Measurements from ENCODE around the gene RABGAP1L. TPM values are rescaled to one million over a fixed set of nuclear protein-coding genes. Genes with fewer than 3 reads are reported as not detected.
"Not testable (repeated sequence)": the region's sequence is repeated elsewhere in the genome, so short reads cannot be mapped to it uniquely, and the experiment has no call there.

The RABGAP1L gene
- total RNA-seq, 4 donors from 2014 or later, result 38.8 to 54.7 (median 50.5) TPM

DNA sequence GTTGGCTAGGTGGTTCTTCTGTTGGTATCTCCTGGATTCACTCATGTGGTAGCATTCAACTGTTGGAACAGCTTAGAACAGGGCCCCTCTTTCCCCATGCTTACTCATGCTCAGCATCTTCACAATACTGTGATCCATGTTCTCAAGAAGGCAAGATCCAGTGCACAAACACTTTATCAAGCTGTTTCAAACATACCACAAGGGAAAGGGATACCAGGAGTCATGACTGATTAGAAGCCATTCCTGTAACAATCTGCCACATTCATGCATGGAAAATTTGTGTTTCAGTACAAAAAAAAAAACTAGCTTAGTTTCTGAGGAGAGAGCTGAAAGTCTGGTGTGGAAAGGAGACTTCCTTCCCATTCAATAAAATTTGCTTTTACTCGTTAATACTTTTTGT, 670.7 kb downstream of the RABGAP1L start:
- H3K4me3 ChIP-seq (ENCODE audit: low read depth, poor library complexity, severe bottlenecking), result no peak overlapping the region
- TF ChIP-seq, protein P1, sequence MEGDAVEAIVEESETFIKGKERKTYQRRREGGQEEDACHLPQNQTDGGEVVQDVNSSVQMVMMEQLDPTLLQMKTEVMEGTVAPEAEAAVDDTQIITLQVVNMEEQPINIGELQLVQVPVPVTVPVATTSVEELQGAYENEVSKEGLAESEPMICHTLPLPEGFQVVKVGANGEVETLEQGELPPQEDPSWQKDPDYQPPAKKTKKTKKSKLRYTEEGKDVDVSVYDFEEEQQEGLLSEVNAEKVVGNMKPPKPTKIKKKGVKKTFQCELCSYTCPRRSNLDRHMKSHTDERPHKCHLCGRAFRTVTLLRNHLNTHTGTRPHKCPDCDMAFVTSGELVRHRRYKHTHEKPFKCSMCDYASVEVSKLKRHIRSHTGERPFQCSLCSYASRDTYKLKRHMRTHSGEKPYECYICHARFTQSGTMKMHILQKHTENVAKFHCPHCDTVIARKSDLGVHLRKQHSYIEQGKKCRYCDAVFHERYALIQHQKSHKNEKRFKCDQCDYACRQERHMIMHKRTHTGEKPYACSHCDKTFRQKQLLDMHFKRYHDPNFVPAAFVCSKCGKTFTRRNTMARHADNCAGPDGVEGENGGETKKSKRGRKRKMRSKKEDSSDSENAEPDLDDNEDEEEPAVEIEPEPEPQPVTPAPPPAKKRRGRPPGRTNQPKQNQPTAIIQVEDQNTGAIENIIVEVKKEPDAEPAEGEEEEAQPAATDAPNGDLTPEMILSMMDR (IDR thresholded peaks at IDR 0.05), result no peak
- TF ChIP-seq POLR2A (IDR thresholded peaks at IDR 0.05), result no peak
- WGBS, 2 donors, result 94 to 98% methylated on average over 1 of the region's 1 CpG
- no peak for DNase-seq (ENCODE audit: low spot score in 2 of 2)
- intact Hi-C loops (cut with DNase I; ENCODE audit: low total_unique reads), result no loop called here

DNA sequence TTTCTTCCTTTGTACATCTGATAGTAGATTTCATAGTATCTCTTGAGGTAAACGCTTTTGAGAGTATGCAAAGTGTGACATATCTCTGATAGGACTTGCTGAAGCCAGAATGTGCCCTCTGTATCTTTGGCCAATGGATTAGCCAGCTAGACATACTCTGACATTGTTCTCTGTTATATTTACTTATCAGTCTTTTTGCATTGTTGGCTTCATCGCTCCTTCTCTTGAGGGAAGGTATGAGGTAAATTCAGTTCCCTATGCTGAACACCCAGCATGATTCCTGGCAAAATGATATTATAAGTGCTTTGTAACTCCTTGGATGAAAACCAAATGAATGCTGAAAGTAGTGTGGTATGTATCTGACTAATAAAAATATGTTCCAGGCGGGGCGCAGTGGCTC, 677.2 kb downstream of the RABGAP1L start:
- no peak overlapping the region for H3K4me3 ChIP-seq (ENCODE audit: low read depth, poor library complexity, severe bottlenecking)
- intact Hi-C loops (cut with DNase I; ENCODE audit: low total_unique reads), result no loop called here
- 86 to 89% methylated on average over 4 of the region's 4 CpGs for WGBS, 2 donors
- DNase-seq (ENCODE audit: low spot score in 2 of 2), result no peak
- TF ChIP-seq POLR2A (IDR thresholded peaks at IDR 0.05), result no peak
- TF ChIP-seq, protein P1 (IDR thresholded peaks at IDR 0.05), result no peak

DNA sequence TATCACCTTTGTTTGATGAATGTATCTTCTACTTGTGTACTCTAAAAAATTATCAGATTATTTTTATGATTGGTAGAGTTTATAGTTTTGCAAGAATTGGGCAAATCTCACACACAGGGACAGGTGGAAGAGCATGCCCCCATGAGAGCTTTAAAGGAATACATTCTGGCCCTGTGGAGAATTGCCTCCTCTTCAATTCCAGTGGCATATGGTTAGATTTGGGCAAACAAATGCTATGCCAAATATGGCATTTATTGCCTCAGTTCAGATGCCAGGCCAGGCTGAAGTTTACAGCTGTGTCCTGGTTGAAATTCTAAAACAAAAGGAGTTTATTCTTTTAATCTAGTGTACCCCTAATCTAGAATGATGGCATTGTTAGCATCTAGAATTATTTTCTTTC, 678.1 kb downstream of the RABGAP1L start:
- no peak for TF ChIP-seq POLR2A (IDR thresholded peaks at IDR 0.05)
- TF ChIP-seq, protein P1 (IDR thresholded peaks at IDR 0.05), result no peak
- H3K4me3 ChIP-seq (ENCODE audit: low read depth, poor library complexity, severe bottlenecking), result no peak overlapping the region
- no peak for DNase-seq (ENCODE audit: low spot score in 2 of 2)
- intact Hi-C loops (cut with DNase I; ENCODE audit: low total_unique reads), result no loop called here

DNA sequence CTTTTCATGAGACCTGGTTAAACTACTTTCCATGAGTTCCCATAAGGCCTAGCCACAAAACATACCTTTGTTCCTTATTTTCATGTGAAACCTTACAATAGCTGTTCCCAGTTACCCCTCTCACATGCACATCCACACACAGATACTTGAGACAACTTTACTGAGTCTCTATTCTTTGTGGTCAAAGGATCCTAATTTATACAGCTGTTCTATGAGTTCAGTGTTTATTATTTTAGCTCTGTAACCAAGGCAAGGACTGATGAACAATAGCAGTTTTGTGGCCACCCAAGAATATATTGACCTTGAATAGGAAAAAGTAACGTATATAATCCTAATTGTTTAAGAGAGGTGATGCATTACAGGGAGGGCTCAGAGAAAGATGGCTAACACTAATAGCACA, 679.9 kb downstream of the RABGAP1L start:
- no peak overlapping the region for H3K4me3 ChIP-seq (ENCODE audit: low read depth, poor library complexity, severe bottlenecking)
- intact Hi-C loops (cut with DNase I; ENCODE audit: low total_unique reads), result no loop called here
- TF ChIP-seq POLR2A (IDR thresholded peaks at IDR 0.05), result no peak
- TF ChIP-seq, protein P1 (IDR thresholded peaks at IDR 0.05), result no peak
- DNase-seq (ENCODE audit: low spot score in 2 of 2), result no peak
- 88 to 93% methylated on average over 1 of the region's 1 CpG for WGBS, 2 donors

DNA sequence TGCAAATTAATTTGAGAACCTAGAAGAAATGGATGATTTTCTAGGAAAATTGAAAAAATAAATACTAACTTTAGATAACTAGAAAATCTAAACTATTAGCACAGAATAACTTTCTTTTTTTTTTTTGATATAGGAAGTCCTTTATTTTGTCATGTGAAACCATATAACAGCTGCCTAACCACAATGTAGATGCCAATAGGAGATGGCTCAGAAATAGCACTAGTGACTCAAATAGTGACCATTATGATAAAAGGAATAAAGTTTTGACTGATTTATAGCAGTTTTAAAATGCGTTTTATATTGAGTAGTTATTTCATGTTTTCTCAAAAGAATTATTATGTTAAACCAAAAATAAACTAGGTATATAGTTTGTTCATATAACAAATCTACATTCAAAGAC, 682.4 kb downstream of the RABGAP1L start:
- intact Hi-C loops (cut with DNase I; ENCODE audit: low total_unique reads), result no loop called here
- WGBS, 2 donors, result 0 to 2% methylated on average over 1 of the region's 1 CpG

DNA sequence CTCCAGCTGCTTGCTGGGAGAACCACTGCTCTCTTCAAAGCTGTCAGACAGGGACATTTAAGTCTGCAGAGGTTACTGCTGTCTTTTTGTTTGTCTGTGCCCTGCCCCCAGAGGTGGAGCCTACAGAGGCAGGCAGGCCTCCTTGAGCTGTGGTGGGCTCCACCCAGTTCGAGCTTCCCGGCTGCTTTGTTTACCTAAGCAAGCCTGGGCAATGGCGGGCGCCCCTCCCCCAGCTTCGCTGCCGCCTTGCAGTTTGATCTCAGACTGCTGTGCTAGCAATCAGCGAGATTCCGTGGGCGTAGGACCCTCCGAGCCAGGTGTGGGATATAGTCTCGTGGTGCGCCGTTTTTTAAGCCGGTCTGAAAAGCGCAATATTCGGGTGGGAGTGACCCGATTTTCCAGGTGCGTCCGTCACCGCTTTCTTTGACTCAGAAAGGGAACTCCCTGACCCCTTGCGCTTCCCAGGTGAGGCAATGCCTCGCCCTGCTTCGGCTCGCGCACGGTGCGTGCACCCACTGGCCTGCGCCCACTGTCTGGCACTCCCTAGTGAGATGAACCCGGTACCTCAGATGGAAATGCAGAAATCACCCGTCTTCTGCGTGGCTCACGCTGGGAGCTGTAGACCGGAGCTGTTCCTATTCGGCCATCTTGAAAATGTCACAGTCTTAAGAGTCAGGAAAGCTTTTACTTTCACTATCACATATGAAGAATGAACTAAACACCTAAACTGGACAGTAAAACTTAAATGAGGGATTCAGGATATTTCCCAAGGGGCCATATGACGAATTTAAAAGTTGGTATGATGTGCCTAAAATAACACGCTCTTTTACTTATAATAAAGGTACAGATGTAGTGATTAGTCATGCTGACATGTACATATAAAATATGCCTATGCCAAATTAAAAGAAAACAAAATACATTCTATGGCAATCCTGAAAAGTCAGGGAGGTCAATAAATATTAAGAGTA, 689.6 kb downstream of the RABGAP1L start:
- DNase-seq (ENCODE audit: low spot score in 2 of 2); intact Hi-C loops (cut with DNase I; ENCODE audit: low total_unique reads); H3K4me3 ChIP-seq (ENCODE audit: low read depth, poor library complexity, severe bottlenecking): not testable (repeated sequence)
- WGBS, 2 donors, result 75 to 84% methylated on average over 16 to 27 of the region's 36 CpGs

More for the DNA sequence above, 682.4 kb downstream of the RABGAP1L start:
- H3K4me3 ChIP-seq (ENCODE audit: low read depth, poor library complexity, severe bottlenecking), result no peak overlapping the region
- no peak for TF ChIP-seq POLR2A (IDR thresholded peaks at IDR 0.05)
- TF ChIP-seq, protein P1 (IDR thresholded peaks at IDR 0.05), result no peak
- no peak for DNase-seq (ENCODE audit: low spot score in 2 of 2)

Measured in lower leg skin (tissue), 4 donors.